ENCODE data around the gene CLMP. TPM values are rescaled to one million over a fixed set of nuclear protein-coding genes. Genes with fewer than 3 reads are reported as not detected.

The CLMP gene
- 3.4 TPM for polyA plus RNA-seq (2013, experiment 1 of 2)
- polyA plus RNA-seq (2013, experiment 2 of 2), result 3.4 TPM

DNA sequence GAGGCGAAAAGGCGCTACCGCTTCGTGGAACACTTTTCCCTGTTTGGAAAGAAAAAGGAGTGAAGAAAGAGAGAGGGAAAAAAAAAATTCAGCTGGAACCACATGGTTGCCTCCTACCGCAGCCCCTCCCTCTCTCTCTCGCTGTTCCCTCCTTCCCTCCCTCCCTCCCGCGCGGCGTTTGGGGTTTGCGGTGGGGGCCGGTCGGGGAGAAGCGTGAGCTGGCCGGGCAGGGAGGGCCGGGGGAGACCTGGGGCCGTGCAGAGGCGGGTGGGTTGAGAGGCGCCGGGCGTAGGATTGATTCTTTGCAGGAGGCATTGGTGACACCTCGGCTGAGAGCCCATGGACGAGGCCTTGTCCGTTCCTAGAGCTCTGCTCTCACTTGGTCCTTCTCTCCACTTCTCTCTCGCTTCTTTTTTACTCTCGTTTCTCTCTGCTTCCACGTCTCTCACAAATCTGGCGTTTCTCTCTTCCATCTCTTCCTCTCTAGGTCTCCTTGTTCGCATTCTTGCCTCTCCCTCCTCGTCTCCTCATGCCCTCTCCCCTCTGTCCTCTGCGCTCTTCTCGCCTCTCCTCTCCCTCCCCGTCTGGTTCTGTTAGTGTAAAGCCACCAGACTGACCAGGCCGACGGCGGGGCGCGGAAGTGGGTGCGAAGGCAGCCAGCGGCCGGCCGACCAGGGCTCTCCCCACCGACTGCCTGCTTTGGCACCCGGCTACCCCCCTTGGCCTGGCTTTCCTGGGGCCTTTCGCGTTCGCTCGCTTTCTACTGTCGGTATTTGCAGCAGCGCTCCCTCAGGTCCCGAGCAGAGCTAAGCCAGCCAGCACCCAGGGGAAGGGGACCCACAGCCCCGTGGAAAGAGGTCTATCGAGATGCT, at the start of gene CLMP:
TSS of gene CLMP (minus strand) at position 61 of the 872 bp plus-strand sequence. CDS start 308 bp downstream, outside the sequence.
- H3K4me3 ChIP-seq (ENCODE audit: low read length in 2 of 2), result peak within 1 kb of the TSS; percentile 35 to 76
- H4K91ac ChIP-seq (ENCODE audit: low read depth, low read length, poor library complexity), result peak within 1 kb of the TSS; percentile 10
- no peak within 1 kb of the TSS for H4K8ac ChIP-seq (ENCODE audit: low read depth, low read length)
- H2BK5ac ChIP-seq (ENCODE audit: low read length), result no peak within 1 kb of the TSS
- H3K9me3 ChIP-seq (replicated peaks in 1 of 2; ENCODE audit: control insufficient read depth in 2 of 2, insufficient read depth in 1 of 2, low read depth in 1 of 2, low read length in 2 of 2), result peaks cover 0 to 2% of the 10 kb centered on the region in 2 donors
- H3K18ac ChIP-seq (ENCODE audit: low read length), result peak within 1 kb of the TSS; percentile 92
- peaks cover 0 to 18% of the 10 kb centered on the region in 2 donors for H3K4me1 ChIP-seq (ENCODE audit: control insufficient read depth in 2 of 2, insufficient read depth in 1 of 2, low read depth in 1 of 2, low read length in 2 of 2)
- H3K79me1 ChIP-seq (ENCODE audit: low read depth, low read length), result no peaks in the 10 kb centered on the region
- peak within 1 kb of the TSS; percentile 92 for H2BK120ac ChIP-seq (ENCODE audit: low read depth, low read length)
- H3K27me3 ChIP-seq (ENCODE audit: control insufficient read depth in 3 of 3, insufficient read depth in 3 of 3, low read depth in 1 of 3, low read length in 3 of 3), result peaks cover 0 to 23% (median 3%) of the 10 kb centered on the region in 3 experiments
- peak within 1 kb of the TSS; percentile 64 for H3K9ac ChIP-seq (ENCODE audit: low read depth, low read length, poor library complexity)
- H3K23ac ChIP-seq (ENCODE audit: low read depth, low read length, poor library complexity), result peak within 1 kb of the TSS; percentile 52
- H3K36me3 ChIP-seq (replicated peaks in 1 of 2; ENCODE audit: control insufficient read depth in 2 of 2, insufficient read depth in 2 of 2, low read length in 2 of 2), result no peaks in the 10 kb centered on the region
- WGBS, 2 donors (ENCODE audit: extremely low coverage in 2 of 2, insufficient read length in 2 of 2, insufficient replicate concordance in 1 of 2), result no CpG with 5 or more reads among the region's 53 CpGs
- H2AK5ac ChIP-seq (ENCODE audit: low read depth, low read length), result peak within 1 kb of the TSS; percentile 57
- DNase-seq (ENCODE audit: low spot score), result no peak
- H2AFZ ChIP-seq (ENCODE audit: low read length), result peak within 1 kb of the TSS; percentile 83
- peak within 1 kb of the TSS; percentile 78 for H3K14ac ChIP-seq (ENCODE audit: low read length)
- H3K27ac ChIP-seq (replicated peaks; ENCODE audit: low read length), result no peak within 1 kb of the TSS
- H3K4me2 ChIP-seq (ENCODE audit: insufficient read depth, low read length, poor library complexity, severe bottlenecking), result peak within 1 kb of the TSS; percentile 72
- H2BK12ac ChIP-seq (ENCODE audit: low read length), result peak within 1 kb of the TSS; percentile 68
- peak within 1 kb of the TSS; percentile 92 for H2BK15ac ChIP-seq (ENCODE audit: low read length)
- no peak within 1 kb of the TSS for H3K4ac ChIP-seq (ENCODE audit: low read length)

GRCh38 chr11:123241874-123242543, 47.0 kb upstream of the CLMP start:
- Histone ChIP-seq H3K18ac (ENCODE audit: low read length) (no peak overlapping the region), H2AK5ac (ENCODE audit: low read depth, low read length) (no peak overlapping the region), H2BK120ac (ENCODE audit: low read depth, low read length) (no peak overlapping the region), H3K9me3 (replicated peaks in 1 of 2; ENCODE audit: control insufficient read depth in 2 of 2, insufficient read depth in 1 of 2, low read depth in 1 of 2, low read length in 2 of 2) (no peaks in the 10 kb centered on the region), H3K79me1 (ENCODE audit: low read depth, low read length) (no peaks in the 10 kb centered on the region), H3K14ac (ENCODE audit: low read length) (no peak overlapping the region), H2BK5ac (ENCODE audit: low read length) (no peak overlapping the region), H2BK12ac (ENCODE audit: low read length) (no peak overlapping the region), H3K27ac (replicated peaks; ENCODE audit: low read length) (no peak overlapping the region), H3K4me3 (ENCODE audit: low read length in 2 of 2) (no peak overlapping the region), H2AFZ (ENCODE audit: low read length) (no peak overlapping the region), H3K4ac (ENCODE audit: low read length) (no peak overlapping the region), H3K23ac (ENCODE audit: low read depth, low read length, poor library complexity) (no peak overlapping the region), H3K4me2 (ENCODE audit: insufficient read depth, low read length, poor library complexity, severe bottlenecking) (no peak overlapping the region), H3K27me3 (ENCODE audit: control insufficient read depth in 3 of 3, insufficient read depth in 3 of 3, low read depth in 1 of 3, low read length in 3 of 3) (peaks cover 0 to 3% (median 0%) of the 10 kb centered on the region in 3 experiments), H3K4me1 (ENCODE audit: control insufficient read depth in 2 of 2, insufficient read depth in 1 of 2, low read depth in 1 of 2, low read length in 2 of 2) (peaks cover 0 to under 1% of the 10 kb centered on the region in 2 donors), H4K8ac (ENCODE audit: low read depth, low read length) (no peak overlapping the region), H3K36me3 (replicated peaks in 1 of 2; ENCODE audit: control insufficient read depth in 2 of 2, insufficient read depth in 2 of 2, low read length in 2 of 2) (no peaks in the 10 kb centered on the region), H3K9ac (ENCODE audit: low read depth, low read length, poor library complexity) (no peak overlapping the region), H2BK15ac (ENCODE audit: low read length) (no peak overlapping the region), H4K91ac (ENCODE audit: low read depth, low read length, poor library complexity) (no peak overlapping the region)
- WGBS, 2 donors (ENCODE audit: extremely low coverage in 2 of 2, insufficient read length in 2 of 2, insufficient replicate concordance in 1 of 2), result no CpG with 5 or more reads among the region's 11 CpGs
- DNase-seq (ENCODE audit: low spot score), result no peak

DNA sequence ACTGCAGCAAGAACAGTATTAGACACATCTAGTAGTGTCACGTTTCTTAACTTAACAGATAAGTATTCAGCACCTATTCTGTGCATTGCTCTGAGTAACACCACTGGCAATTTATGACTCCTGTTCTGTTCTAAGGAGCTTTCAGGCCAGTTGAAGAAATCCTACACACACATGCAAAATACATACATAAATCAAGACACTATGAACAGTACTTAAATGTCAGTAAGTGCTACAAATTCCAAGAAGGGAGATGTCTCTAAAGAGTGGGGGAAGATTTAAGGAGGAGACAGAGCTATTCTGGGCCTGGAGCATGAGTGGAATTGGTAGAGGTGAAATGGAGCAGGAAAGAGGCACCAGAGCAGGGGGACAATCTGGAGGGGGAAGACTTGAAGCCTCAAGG, 46.2 kb upstream of the CLMP start:
- Histone ChIP-seq H3K79me1 (ENCODE audit: low read depth, low read length) (no peaks in the 10 kb centered on the region), H3K27ac (replicated peaks; ENCODE audit: low read length) (no peak overlapping the region), H3K4me3 (ENCODE audit: low read length in 2 of 2) (no peak overlapping the region), H3K9me3 (replicated peaks in 1 of 2; ENCODE audit: control insufficient read depth in 2 of 2, insufficient read depth in 1 of 2, low read depth in 1 of 2, low read length in 2 of 2) (no peaks in the 10 kb centered on the region), H2AFZ (ENCODE audit: low read length) (no peak overlapping the region), H2BK12ac (ENCODE audit: low read length) (no peak overlapping the region), H3K9ac (ENCODE audit: low read depth, low read length, poor library complexity) (no peak overlapping the region), H3K36me3 (replicated peaks in 1 of 2; ENCODE audit: control insufficient read depth in 2 of 2, insufficient read depth in 2 of 2, low read length in 2 of 2) (no peaks in the 10 kb centered on the region), H3K4me1 (ENCODE audit: control insufficient read depth in 2 of 2, insufficient read depth in 1 of 2, low read depth in 1 of 2, low read length in 2 of 2) (no peaks in the 10 kb centered on the region), H2BK15ac (ENCODE audit: low read length) (no peak overlapping the region), H2BK120ac (ENCODE audit: low read depth, low read length) (no peak overlapping the region), H2BK5ac (ENCODE audit: low read length) (no peak overlapping the region), H3K18ac (ENCODE audit: low read length) (no peak overlapping the region), H3K14ac (ENCODE audit: low read length) (no peak overlapping the region), H3K4ac (ENCODE audit: low read length) (no peak overlapping the region), H4K8ac (ENCODE audit: low read depth, low read length) (no peak overlapping the region), H4K91ac (ENCODE audit: low read depth, low read length, poor library complexity) (no peak overlapping the region), H3K27me3 (ENCODE audit: control insufficient read depth in 3 of 3, insufficient read depth in 3 of 3, low read depth in 1 of 3, low read length in 3 of 3) (peaks cover 0 to 3% (median 0%) of the 10 kb centered on the region in 3 experiments), H3K23ac (ENCODE audit: low read depth, low read length, poor library complexity) (no peak overlapping the region), H2AK5ac (ENCODE audit: low read depth, low read length) (no peak overlapping the region), H3K4me2 (ENCODE audit: insufficient read depth, low read length, poor library complexity, severe bottlenecking) (no peak overlapping the region)
- no CpG with 5 or more reads among the region's 1 CpG for WGBS, 2 donors (ENCODE audit: extremely low coverage in 2 of 2, insufficient read length in 2 of 2, insufficient replicate concordance in 1 of 2)
- DNase-seq (ENCODE audit: low spot score), result no peak

Measured in neuronal stem cell (in vitro differentiated cells).